Heart right ventricle (tissue), 16 donors: Measurements from ENCODE around the gene SLCO2A1. TPM values are rescaled to one million over a fixed set of nuclear protein-coding genes. Genes with fewer than 3 reads are reported as not detected.

Experiments
- ATAC-seq, 8 donors: fragments of 200-7000 bp; cut with Tn5 transposase; one replicate each; pipeline ENCODE4 v1.9.1; 2020; ENCODE audit warnings: mild to moderate bottlenecking in 8 of 8, moderate library complexity in 8 of 8, moderate number of reproducible peaks in 1 of 8
- DNase-seq, 2 donors: peaks; one replicate each; pipeline ENCODE4 v3.0.0-alpha.2; 2020
- H3K27ac ChIP-seq, 10 donors: fragments of 200-600 bp; sonication (generic) in 2 of 10; one replicate each; pipeline versions ENCODE4 v1.5.0 to v1.8.0; 2020 to 2022; ENCODE audit warnings: mild to moderate bottlenecking in 3 of 10
- H3K27me3 ChIP-seq, 7 donors: fragments of 200-600 bp; one replicate each; pipeline ENCODE4 v1.8.0; 2021 to 2022; ENCODE audit warnings: mild to moderate bottlenecking in 2 of 7
- H3K36me3 ChIP-seq, 9 donors: fragments of 200-600 bp; sonication (generic) in 1 of 9; one replicate each; pipeline versions ENCODE4 v1.5.0 to v1.8.0; 2020 to 2022; ENCODE audit warnings: mild to moderate bottlenecking in 2 of 9
- H3K4me1 ChIP-seq, 9 donors: fragments of 200-600 bp; sonication (generic) in 1 of 9; one replicate each; pipeline versions ENCODE4 v1.5.0 to v1.8.0; 2020 to 2022; ENCODE audit warnings: mild to moderate bottlenecking in 4 of 9
- H3K4me3 ChIP-seq, 10 donors: fragments of 200-600 bp; sonication (generic) in 2 of 10; one replicate each; pipeline versions ENCODE4 v1.5.0 to v1.8.0; 2020 to 2022; ENCODE audit warnings: mild to moderate bottlenecking in 7 of 10, moderate library complexity in 2 of 10
- H3K9me3 ChIP-seq, 11 donors: fragments of 200-600 bp in 10 of 11; sonication (generic) in 2 of 11; one replicate each; pipeline versions ENCODE4 v1.5.0 to v1.8.0; 2013 to 2022; ENCODE audit warnings: mild to moderate bottlenecking in 2 of 11, control low read depth in 1 of 11, moderate library complexity in 1 of 11
- CTCF ChIP-seq, 9 donors: fragments of 200-600 bp; sonication (generic) in 2 of 9; IDR thresholded peaks; one replicate each; pipeline versions ENCODE4 v1.5.0 to v1.8.0; 2021 to 2022; ENCODE audit warnings: antibody characterized with exemption in 9 of 9, mild to moderate bottlenecking in 5 of 9, moderate library complexity in 1 of 9
- WGBS, 2 donors: extraction: QIAGEN DNeasy Blood & Tissue Kit; methylation state at CpG; one replicate each; pipeline ENCODE4 v1.1.7; 2013; ENCODE audit warnings: inconsistent platforms in 1 of 2; 5-methylcytosine and 5-hydroxymethylcytosine counted together
- intact Hi-C, 10 donors: fragments of 100-400 bp; cut with DNase I; formaldehyde crosslinking; loops; one replicate each; pipeline versions ENCODE4 v1.11.1 to v1.14.2; 2022
- polyA plus RNA-seq, 2 donors: library from polyadenylated mRNA; stranded (reverse); fragments of 200-250 nt; gene quantifications; one replicate each; pipeline ENCODE4 v1.2.3, GENCODE V29; 2013
- total RNA-seq, 10 donors: library from RNA; stranded (reverse); fragmentation: NEBNext Ultra II Directional in 3 of 10; extraction: Animal tissue kit (Norgen Biotek cat#: 25700) in 3 of 10; gene quantifications; one replicate each; pipeline versions ENCODE4 v1.2.1 to v1.2.4, GENCODE V29; 2021 to 2023
- donor health status: Arrhythmogenic right ventricular cardiomyopathy.
- donor health status: ischemic (EF 13 %, LVEDD 7.1; RV severe dilation, severe dysfunction).
- donor health status: healthy with polysubstance abuse.
- donor health status: DM: no; HTN: yes; CAD: no.
- donor health status: DM: no; HTN: no; CAD: no.
- donor health status: ischemic (EF 25% LVEDD 6.9; RV normal size, moderate dysfunction).
- donor health status: ischemic (EF 25% LVEDD 5.7; RV mildly dilated, moderate dysfunction).
- donor health status: healthy.
- donor health status: DM: yes; HTN: yes; CAD: no.
- donor health status: Ischemic cardiomyopathy.
- donor health status: ischemic (EF 35%, LVEDD 5.7; RV mildly dilated, moderate dysfunction).
- donor health status: nonischemic (EF 11% LVEDD 7.7; RV severe dilation, severe dysfunction).
- donor health status: DM: yes; HTN: yes; CAD: no.
- donor health status: PGD.
- donor health status: ischemic (EF 29% LVEDD 5.4; RV normal size, mild dysfunction).
- donor health status: nonischemic (EF 23%, LVEDD 6.1; RV moderate dilation, normal function).

The SLCO2A1 gene
- total and polyA plus RNA-seq, 12 donors: 3.6 to 30.4 (median 10.0) TPM

GRCh38 chr3:133992381-133992780 is 37.3 kb downstream of the SLCO2A1 start:
- Histone ChIP-seq H3K36me3 (no peaks in the 10 kb centered on the region), H3K4me3 (no peak overlapping the region), H3K27ac (peak overlapping the region in 2 of 10 donors; percentile 47 to 61), H3K9me3 (no peaks in the 10 kb centered on the region), H3K27me3 (peaks cover 0 to 16% (median 0%) of the 10 kb centered on the region in 7 donors), H3K4me1 (peaks cover 9 to 54% (median 20%) of the 10 kb centered on the region in 9 donors)
- WGBS, 2 donors: 76 to 84% methylated on average over 3 of the region's 3 CpGs
- intact Hi-C loops: loop anchor here in 2 of 10 donors (5.0 kb wide), 1 partner anchor 45 kb away; no protein-coding TSS in a partner anchor
- DNase-seq: no peak
- peak in 2 of 8 donors; percentile 7 to 40 for ATAC-seq
- TF ChIP-seq CTCF (IDR thresholded peaks at IDR 0.05): peak in 1 of 9 donors; percentile 26

- ATAC-seq: peak in 7 of 8 donors; percentile 10 to 49 (median 24)
- Histone ChIP-seq H3K9me3 (no peaks in the 10 kb centered on the region), H3K36me3 (no peaks in the 10 kb centered on the region), H3K4me1 (peaks cover 9 to 58% (median 20%) of the 10 kb centered on the region in 9 donors), H3K4me3 (no peak overlapping the region), H3K27ac (peak overlapping the region in 7 of 10 donors; percentile 27 to 61 (median 33)), H3K27me3 (peaks cover 0 to 16% (median 0%) of the 10 kb centered on the region in 7 donors)
- intact Hi-C loops: loop anchor here in 2 of 10 donors (5.0 kb wide), 1 partner anchor 44 kb away; no protein-coding TSS in a partner anchor
- WGBS, 2 donors: 72 to 77% methylated on average over 2 of the region's 2 CpGs
- TF ChIP-seq CTCF (IDR thresholded peaks at IDR 0.05): no peak
- no peak for DNase-seq
These were observed 38.1 kb downstream of the SLCO2A1 start for GRCh38 chr3:133991637-133992036.

GRCh38 chr3:133991209-133991608 is 38.5 kb downstream of the SLCO2A1 start:
- no peak overlapping the region for H3K4me3 ChIP-seq
- peak in 7 of 8 donors; percentile 49 to 72 (median 62) for ATAC-seq
- peak in 1 of 2 donors; percentile 29 for DNase-seq
- intact Hi-C loops: loop anchor here in 2 of 10 donors (5.0 kb wide), 1 partner anchor 44 kb away; no protein-coding TSS in a partner anchor
- no peak for TF ChIP-seq CTCF (IDR thresholded peaks at IDR 0.05)
- peaks cover 9 to 63% (median 20%) of the 10 kb centered on the region in 9 donors for H3K4me1 ChIP-seq
- 44 to 60% methylated on average over 3 of the region's 3 CpGs for WGBS, 2 donors
- peak overlapping the region in 6 of 10 donors; percentile 27 to 61 (median 32) for H3K27ac ChIP-seq
- no peaks in the 10 kb centered on the region for H3K9me3 ChIP-seq
- peaks cover 0 to 15% (median 0%) of the 10 kb centered on the region in 7 donors for H3K27me3 ChIP-seq
- H3K36me3 ChIP-seq: no peaks in the 10 kb centered on the region

DNA sequence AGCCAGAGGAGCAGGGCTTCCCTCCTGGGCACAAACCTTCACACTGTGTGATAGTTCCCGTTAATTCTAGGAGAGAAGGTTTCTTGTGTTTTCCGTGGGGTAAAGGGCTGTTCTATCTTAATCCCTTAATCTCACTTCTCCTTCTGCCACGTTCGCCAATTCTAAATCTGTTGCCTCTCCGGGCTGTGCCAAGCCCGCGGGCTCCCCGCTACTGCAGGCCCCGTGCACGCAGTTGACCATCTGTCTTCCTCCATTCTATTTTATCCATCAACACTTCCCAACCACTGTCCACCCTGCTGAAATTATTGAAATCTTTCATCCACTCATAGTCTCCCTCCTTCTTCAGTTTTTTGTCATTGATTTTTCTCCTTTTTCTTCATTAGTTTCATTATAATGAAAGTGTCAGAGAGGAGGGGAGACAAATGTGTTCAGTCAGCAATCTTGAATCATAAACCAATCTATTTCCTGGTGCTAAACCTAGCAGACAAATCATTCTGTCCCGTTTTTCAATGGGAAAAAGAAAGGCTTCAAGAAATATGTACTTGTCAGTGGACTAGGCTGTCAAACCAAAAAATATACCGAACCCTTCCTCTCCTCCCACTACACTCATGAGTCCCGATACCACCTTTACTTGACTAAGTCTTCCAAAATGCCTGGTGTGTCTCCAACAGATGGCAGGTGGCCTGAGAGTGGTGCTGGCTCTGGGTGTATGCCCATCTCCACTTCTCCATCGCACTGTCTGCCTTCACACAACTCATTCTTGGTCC is 39.6 kb downstream of the SLCO2A1 start:
- Histone ChIP-seq H3K4me1 (peaks cover 9 to 64% (median 20%) of the 10 kb centered on the region in 9 donors), H3K9me3 (no peaks in the 10 kb centered on the region), H3K27me3 (peaks cover 0 to 6% (median 0%) of the 10 kb centered on the region in 7 donors), H3K27ac (peak overlapping the region in 1 of 10 donors; percentile 15), H3K36me3 (no peaks in the 10 kb centered on the region), H3K4me3 (no peak overlapping the region)
- intact Hi-C loops: loop anchor here in 3 of 10 donors (5.0 kb wide), 1 partner anchor 43 kb away; no protein-coding TSS in a partner anchor
- 81 to 87% methylated on average over 14 of the region's 14 CpGs for WGBS, 2 donors
- ATAC-seq (no peak), DNase-seq (no peak)
- no peak for TF ChIP-seq CTCF (IDR thresholded peaks at IDR 0.05)
